GDM1 (cell line): ENCODE measurements around the gene FHL5.
"Not testable (repeated sequence)": the region's sequence is repeated elsewhere in the genome, so short reads cannot be mapped to it uniquely, and the experiment has no call there.

ENCODE experiments used
- DNase-seq: peaks from one replicate; lab custom pipeline; 2025; lab: John Stamatoyannopoulos, UW

Gene FHL5, protein sequence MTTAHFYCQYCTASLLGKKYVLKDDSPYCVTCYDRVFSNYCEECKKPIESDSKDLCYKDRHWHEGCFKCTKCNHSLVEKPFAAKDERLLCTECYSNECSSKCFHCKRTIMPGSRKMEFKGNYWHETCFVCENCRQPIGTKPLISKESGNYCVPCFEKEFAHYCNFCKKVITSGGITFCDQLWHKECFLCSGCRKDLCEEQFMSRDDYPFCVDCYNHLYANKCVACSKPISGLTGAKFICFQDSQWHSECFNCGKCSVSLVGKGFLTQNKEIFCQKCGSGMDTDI

DNA sequence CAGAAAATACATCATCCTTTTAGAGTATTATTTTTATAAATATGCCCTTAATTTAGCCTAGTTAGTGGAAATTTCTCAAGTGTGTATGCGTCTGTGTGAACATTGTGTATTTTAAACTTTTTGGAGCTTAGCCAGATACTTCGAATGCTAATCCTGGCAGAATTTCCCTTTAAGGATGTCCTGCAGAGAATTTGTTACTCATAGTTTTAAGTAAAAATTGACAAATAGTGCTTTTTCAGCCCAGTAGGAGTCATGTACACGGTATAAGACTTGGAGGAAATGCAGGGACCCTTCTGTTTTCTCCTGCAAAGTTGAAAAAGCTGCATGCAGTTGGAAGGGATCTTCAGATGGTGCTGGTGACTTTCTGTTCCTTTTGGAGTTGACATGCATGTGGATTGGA is at the start of gene FHL5:
TSS of gene FHL5 (plus strand) at position 243 of the 400 bp plus-strand sequence. CDS start 40,486 bp downstream, outside the sequence.
- DNase-seq = no peak

DNA sequence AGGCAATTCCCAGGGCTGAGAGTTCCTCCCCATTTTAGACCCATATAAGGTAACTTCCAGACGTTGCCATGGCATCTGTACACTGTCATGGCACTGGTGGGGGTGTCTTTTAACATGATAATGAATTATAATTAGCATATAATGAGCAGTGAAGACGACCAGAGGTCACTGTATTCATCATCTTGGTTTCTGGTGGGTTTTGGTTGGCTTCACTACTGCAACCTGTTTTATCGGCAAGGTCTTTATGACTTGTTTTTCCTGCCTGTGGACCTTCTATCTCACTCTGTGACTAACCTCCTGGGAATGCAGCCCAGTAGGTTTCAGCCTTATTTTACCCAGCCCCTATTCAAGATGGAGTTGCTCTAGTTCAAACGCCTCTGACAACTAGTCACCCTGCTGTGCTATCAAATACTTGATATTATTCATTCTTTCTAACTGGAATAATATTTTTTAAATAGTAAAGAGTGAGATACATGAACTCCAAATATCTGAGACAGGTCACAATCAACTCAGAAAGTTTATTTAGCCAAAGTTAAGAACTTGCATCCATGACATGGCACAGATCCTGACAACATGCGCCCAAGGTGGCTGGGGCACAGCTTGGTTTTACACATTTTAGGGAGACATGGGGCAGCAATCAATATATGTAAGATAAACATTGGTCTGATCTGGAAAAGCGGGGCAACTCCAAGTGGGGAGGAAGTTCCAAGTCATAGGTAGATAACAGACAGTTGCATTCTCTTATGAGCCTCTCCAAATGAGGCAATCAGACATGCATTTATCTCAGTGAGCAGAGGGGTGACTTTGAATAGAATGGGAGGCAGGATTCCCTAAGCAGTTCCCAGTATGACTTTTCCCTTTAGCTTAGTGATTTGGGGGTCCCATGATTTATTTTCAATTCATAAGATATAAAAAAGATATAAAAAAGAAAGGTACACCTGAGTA is 42.5 kb upstream of the FHL5 start:
- no peak for DNase-seq

DNA sequence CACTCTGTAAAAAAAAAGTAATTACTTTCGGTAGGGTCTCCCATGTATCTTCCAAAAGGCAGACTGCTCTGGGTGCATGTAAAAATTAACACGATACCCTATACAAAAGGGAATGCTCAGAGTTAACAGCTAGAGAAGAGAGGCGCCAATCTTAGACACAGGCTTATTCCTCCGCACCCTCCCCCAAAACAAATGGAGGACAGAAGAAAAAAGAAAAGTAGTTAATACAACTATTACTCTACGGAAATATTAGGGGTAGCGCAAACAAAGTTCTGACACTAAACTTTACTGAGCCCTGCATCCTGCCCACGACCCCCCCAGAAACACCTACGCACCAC is 41.7 kb upstream of the FHL5 start:
- no peak for DNase-seq

DNA sequence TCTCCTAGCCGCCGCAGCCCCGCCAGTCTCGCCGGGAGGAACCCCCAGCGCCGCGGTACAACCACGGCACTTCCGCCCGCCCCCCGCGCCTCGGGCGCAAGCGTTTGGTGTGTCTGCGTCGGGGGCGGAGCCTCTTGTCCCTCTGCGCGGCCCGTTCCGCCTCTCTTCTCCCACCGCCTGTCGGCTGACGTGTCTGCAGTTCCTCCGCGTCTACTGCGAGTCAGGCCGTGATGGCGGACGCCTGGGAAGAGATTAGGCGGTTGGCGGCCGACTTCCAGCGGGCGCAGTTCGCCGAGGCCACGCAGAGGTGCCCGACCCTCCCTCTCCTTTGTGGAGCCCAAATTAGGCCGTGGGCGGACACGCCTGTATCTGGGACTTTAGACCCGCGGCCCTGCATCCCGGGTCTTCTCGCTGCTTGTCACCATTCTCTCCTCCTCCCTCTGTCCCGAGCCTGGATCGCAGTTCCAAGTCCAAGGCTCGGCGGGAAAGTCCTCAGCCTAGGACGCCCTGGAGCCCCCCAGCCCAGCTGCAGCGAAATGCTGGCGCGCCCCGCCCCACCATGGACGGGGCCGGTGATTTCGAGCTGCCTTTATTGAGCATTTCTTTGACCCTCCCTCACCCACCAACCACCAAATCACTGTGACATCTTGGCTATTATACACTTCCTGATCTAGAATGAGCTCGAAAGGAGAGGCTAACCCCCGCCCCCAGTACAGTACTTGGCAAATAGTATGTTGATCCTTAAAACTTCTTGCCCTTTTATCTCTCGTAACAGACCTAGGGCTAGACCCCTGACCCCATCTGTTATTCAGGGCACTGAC is 41.1 kb upstream of the FHL5 start, which contains the start of gene UFL1:
TSS of gene UFL1 (plus strand) at position 163 of the 821 bp plus-strand sequence. CDS start at position 231, 68 bp downstream.
- DNase-seq = peak; percentile 91

DNA sequence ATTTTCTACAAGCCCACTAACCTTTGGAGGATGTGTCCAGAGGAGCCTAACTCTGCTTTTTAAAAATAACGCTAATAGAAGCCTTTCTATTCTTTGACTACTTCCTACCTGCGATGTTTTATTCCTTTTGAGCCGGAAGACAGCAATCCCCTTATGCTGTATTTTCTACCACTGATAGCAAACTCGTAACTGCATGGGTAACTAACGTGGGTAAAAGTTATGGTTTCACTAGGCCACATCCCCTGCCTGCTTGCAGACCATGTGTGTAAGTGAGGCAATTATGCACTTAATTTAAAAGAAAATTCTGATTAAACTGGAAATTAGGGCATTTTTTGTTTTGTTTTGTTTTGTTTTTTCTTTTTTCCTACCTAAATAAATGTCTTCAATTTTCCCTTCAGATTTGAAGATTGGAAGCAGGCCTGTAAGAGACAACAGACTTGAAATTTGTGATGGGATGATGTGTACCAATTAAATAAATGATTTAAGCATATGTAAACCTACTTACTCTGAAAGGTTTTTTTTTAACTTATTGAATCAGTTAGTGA is 40.4 kb upstream of the FHL5 start:
- no peak for DNase-seq

DNA sequence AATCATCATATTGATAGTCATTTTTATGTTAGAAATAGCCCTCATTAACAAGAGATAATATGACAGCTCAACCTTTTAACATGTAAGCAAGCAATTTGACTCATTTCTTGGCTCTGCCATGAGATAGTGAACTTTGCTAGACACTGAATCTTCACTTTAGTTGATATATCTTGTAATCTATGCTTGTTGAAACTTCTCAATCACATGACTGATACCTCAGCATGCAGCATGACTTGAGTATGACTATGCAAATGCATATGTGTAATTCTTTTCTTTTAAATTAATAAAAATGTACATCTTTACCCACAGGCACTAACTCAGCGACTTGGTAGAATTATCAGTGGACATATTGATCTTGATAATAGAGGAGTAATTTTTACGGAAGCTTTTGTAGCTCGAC is 34.7 kb upstream of the FHL5 start:
- no peak for DNase-seq

DNA sequence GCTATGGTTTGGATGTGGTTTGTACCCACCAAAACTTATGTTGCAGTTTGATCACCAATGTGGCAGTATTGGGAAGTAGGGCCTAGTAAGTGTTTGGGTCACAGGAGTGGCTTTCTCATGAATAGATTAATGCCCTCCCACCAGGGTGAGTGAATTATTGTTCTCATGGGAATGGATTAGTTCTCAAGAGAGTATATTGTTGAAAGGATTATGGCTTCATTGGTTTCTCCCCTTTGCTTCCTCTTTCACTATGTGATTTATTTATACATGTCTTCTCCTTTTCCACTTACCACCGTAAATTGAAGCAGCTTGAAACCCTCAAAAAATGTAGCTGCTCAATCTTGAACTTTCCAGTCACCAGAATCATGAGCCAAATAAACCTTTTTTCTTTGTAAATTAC is 30.5 kb upstream of the FHL5 start:
- no peak for DNase-seq

DNA sequence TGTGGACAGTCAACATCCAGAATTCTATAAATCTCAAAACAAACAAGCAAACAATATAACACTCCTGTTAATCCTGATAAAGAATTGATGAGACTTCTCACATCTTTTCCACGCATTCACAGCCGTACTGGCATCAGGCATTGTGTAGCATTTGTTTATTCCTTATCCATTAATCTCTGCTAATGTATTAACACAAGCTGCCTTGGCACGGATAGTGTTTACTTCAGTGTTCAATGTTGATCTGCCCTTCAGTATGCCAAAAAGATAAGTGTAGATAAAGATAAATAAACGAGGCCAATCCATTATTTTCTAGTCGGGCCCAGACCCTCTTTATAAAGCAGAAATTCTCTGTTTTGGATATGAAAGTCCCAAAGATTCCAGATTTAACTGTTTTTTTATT is 25.2 kb upstream of the FHL5 start:
- no peak for DNase-seq

DNA sequence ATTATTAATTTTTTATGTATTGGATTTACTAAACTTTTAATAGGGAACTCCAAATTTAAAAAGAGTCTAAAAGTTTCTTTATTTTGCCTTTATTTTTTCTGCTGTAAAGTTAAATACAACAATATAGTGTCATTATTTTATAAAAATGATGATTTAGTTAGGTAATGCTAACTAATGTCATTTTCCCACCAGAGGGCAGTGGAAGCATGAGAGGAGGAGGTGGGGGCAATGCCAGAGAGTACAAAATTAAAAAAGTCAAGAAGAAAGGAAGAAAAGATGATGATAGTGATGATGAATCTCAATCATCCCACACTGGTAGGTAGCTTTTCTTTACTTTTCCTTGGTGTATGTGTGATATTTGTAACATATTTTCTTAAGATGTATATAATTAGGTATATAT is 20.2 kb upstream of the FHL5 start:
- DNase-seq = no peak

DNA sequence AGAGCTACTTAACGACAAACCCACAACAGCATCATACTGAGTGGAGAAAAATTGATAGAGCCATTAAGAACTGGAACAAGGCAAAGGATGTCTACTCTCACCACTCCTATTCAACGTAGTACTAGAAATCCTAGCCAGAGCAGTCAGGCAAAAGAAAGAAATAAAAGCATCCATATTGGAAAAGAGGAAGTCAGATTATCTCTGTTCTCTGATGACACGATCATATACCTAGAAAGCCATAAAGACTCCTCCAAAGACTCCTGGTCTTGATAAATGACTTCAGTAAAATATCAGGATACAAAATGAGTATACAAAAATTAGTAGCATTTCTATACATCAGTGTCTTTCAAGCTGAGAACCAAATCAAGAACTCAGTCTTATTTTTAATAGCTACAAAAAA is 17.0 kb upstream of the FHL5 start:
- DNase-seq = no peak

DNA sequence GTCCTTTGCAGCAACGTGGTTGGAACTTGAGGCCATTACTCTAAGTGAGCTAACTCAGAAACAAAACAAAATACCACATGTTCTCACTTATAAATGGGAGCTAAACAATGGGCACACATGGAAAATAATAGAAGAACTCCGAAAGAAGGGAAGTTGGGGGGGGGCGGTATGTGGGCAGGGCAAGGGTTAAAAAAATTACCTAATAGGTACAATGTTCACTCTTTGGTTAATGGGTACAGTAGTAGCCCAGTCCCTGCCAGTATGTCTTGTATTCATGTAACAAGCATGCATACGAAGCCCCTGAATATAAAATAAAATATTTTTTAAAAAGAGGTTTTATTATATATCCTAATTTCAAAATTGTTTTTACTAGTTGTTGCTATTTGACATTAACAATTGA is 15.3 kb upstream of the FHL5 start:
- no peak for DNase-seq

DNA sequence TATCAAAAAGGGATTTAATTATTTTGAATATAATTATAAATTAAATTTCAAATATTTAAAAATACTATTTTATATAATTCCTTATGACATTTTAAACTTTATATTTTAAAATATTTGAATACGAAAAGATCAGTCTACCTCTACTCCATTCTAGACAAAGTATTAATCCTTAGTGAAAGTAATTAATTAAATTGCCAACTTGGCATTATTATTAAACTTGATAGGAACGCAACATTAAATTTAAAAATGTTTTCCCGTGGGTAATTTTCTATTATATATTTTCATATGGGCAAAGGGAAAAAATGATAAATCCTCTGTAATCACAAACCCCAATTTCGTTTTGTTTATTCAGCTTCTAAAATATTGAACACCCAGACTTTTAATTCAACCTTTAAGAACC is 8.4 kb upstream of the FHL5 start:
- DNase-seq = no peak

DNA sequence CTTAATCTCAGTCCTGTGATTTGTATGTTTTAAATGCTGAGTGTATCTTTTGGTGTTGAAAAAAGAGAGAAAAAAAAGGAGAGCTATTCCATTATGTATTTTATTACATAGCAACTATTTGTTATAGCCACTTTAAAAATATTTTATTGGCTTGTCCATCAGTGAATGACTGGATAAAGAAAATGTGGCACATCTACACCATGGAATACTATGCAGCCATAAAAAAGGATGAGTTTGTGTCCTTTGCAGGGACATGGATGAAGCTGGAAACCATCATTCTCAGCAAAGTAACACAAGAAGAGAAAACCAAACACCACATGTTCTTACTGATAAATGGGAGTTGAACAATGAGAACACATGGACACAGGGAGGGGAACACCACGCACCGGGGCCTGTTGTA is 3.2 kb upstream of the FHL5 start:
- not testable (repeated sequence) for DNase-seq

DNA sequence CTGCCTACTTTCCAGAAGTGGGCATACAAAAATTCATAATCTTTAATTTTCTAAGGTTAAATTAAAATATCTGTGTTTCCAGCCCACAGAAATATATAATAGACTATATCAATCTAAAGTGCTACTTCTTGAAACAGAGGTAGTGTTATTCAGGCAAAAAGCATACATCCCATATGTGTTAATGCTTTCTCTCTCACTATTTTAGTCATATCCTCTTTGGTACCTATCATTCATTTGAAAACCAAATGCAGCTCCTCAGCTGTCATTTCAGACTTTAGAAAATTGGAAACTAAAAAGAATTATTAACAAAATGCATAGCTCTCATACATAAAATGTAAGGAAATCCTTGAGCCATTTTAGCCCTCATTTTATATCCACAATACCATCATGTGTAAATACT is 925 bp downstream of the FHL5 start:
- DNase-seq = no peak

DNA sequence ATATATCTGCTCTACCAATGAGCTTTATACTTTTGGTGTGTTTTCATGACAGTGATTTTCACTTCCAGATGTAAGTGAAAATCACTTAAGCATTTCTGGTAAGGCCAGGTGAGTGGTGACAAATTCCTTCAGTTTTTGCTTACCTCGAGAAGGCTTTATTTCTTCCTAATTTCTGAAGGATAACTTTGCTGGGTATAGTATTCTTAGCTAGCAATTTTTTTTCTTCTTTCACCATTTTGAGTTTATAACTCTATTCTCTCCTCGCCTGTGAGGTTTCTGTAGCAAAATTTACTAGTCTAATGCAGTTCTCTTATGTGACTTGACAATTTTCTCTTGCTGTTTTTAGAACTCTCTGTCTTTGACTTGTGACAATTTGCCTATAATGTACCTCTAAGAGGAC is 7.1 kb downstream of the FHL5 start:
- no peak for DNase-seq

DNA sequence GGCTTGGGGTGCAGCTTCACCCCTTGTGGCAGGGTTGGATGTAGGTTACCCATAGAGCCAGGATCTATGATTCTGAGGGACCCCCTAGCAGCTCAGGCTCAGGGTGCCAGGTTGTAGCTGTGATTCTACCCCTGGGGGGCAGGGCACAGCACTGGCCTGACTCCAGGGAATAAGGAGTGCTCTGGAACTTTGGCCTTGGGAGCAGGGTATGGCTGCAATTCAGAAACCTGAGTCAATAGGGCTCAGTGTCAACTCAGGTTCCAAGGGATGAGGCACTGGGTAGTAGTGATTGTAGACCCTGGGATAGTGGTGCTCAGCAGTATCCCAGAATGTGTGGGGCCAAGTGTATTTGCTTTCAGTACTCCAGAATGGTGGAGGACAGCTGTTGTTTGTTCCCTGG is 8.6 kb downstream of the FHL5 start:
- no peak for DNase-seq

DNA sequence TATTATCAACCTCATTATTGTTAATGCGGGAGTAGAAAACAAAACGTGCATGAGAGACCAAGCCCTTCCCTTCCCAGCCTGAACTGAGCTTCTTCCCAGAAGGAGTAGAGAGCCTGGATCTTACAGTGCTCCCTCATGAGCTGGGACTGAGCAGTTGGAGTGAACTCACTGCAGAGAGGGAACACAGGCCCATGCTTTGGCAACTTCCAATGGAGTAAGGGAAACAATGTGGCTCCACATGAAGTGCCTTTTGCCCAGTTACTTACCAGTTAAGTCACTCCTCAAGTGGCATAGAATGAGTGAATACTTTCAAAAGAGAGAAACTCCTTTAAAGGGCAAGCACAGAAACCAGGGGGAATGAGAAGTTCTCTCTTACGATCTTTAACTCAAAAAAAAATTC is 12.4 kb downstream of the FHL5 start:
- no peak for DNase-seq

DNA sequence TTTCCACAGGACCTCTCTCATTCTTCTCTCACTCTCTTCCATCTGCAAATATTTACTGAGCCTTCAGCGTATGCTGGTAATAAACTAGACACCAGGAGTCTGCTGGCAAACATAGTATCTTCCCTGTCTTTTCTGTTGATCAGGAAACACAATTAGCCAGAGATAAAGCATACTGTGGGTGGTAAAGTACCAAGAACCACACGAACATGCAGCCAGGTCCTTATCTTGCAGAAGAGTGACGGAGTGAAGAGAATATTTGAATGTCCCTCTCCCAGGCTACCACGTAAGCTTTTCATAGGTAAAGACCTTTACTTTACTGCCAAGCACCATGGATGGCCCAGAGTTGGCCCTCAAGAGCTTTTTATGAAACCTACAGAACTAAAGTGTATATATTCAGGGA is 13.3 kb downstream of the FHL5 start:
- DNase-seq = no peak

DNA sequence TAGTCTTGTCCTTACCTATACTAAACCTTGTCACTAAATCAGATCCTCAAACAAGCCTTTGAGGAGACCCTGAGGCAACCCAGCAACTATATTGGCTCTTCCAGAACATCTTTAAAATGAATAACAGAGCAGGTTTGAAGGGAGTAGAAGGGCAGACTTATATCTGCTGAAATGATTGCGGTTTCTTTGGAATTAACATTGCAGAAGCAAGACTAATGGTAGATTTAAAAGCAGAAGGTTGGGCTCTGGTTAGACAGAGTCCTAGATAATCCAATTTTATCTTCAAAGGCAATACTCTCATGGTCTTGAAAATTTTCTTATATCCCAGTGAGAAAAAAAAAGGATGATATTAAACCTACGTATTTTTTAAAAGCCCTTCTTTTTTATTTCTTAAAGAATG is 19.1 kb downstream of the FHL5 start:
- no peak for DNase-seq

DNA sequence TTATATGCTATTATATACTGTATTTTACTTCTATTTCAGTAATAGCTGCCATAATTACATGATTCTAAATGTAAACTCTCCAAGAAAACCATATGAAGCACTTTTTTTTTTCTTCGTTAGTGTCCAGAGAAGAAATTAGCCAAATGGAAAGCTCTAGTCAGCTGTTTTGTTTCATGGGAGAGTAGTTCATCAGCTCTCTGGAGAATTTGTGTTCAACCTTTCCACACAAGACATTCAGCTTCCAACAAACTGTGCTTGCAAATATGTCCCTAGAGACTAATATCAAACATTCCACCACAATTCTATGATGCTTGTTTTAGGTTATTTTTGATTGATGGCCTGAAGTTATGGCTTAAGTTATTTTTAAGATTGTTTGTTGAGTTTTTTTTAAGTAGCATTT is 19.5 kb downstream of the FHL5 start:
- no peak for DNase-seq

DNA sequence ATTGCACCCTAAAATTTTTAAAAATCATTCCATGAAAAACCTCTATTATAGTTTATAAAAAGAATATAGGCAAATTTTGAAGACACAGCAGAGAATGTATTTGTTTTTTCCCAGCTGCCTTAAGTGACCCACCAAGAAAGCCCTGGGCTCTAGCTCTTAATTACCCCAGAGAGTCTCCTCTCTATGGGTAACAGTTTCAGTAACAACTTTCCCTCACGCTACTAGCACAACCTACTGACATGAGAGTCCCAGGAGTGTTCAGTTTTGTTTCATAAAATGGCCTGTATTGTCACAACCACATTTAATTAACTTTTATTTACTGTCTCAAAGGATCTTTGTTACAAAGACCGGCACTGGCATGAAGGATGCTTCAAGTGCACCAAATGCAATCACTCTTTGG is 41.5 kb downstream of the FHL5 start:
- DNase-seq = no peak

DNA sequence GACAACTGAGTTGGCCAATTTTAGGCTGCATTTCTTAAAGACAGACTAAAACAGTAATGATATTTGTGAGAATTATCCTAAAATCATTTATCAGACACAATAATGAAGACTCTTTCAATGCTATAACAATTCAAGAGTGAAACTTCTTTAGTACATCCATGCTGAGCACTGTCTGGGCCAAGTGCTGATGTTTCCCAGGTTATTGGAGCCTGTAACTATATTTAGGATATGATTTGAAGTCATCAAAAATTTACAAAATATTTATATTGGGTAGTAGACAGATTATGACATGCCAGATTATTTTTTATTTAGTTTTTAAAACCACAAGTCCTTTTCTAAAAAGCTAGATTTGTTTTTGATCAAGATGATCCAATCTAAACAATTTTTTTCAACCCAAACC is 45.1 kb downstream of the FHL5 start:
- DNase-seq = no peak
